Astrocyte (in vitro differentiated cells and primary cell): ENCODE data around the gene LRRC15. TPM values are rescaled to one million over a fixed set of nuclear protein-coding genes. Genes with fewer than 3 reads are reported as not detected.

Experiments
- DNase-seq: peaks from one replicate; pipeline ENCODE4 v3.0.0-alpha.2; 2010; ENCODE audit warnings: low read depth
- FAIRE-seq: peaks from 2 replicates; lab custom pipeline; 2011; peaks lifted over from hg19 to GRCh38; lab: Jason Lieb, UNC
- H2AFZ ChIP-seq: 2 replicates; pipeline ENCODE4 v1.6.0; 2012; ENCODE audit warnings: low read depth, low read length, inconsistent platforms
- H3K27ac ChIP-seq: 2 replicates; pipeline ENCODE4 v1.5.1; 2011; ENCODE audit warnings: low read depth, low read length, inconsistent platforms
- H3K27me3 ChIP-seq: 2 replicates; pipeline ENCODE4 v1.6.0; 2011; ENCODE audit warnings: low read length, inconsistent platforms; ENCODE audit not compliant: insufficient read depth
- H3K36me3 ChIP-seq: 2 replicates; pipeline ENCODE4 v1.5.1; 2011; ENCODE audit warnings: low read length, inconsistent platforms; ENCODE audit not compliant: insufficient read depth
- H3K4me1 ChIP-seq: 2 replicates; pipeline ENCODE4 v1.5.1; 2011; ENCODE audit warnings: low read length, inconsistent platforms; ENCODE audit not compliant: insufficient read depth
- H3K4me2 ChIP-seq: 2 replicates; pipeline ENCODE4 v1.6.0; 2012; ENCODE audit warnings: low read length, inconsistent platforms
- H3K4me3 ChIP-seq: 2 replicates; pipeline ENCODE4 v1.5.1; 2011; ENCODE audit warnings: low read depth, mild to moderate bottlenecking, low read length, inconsistent platforms; ENCODE audit not compliant: insufficient read depth
- H3K79me2 ChIP-seq: 2 replicates; pipeline ENCODE4 v1.6.0; 2012; ENCODE audit warnings: mild to moderate bottlenecking, low read length, inconsistent platforms; ENCODE audit not compliant: insufficient read depth
- H3K9ac ChIP-seq: 2 replicates; pipeline ENCODE4 v1.6.0; 2012; ENCODE audit warnings: mild to moderate bottlenecking, low read length, inconsistent platforms
- H3K9me3 ChIP-seq: 2 replicates; pipeline ENCODE4 v1.5.1; 2012; ENCODE audit warnings: low read depth, mild to moderate bottlenecking, low read length, inconsistent platforms; ENCODE audit not compliant: insufficient read depth
- H4K20me1 ChIP-seq: 2 replicates; pipeline ENCODE4 v1.6.0; 2012; ENCODE audit warnings: low read length, inconsistent platforms; ENCODE audit not compliant: insufficient read depth
- H3K27ac Mint-ChIP-seq: one replicate; pipeline ENCODE4 v1.8.0; 2021; ENCODE audit warnings: mild to moderate bottlenecking, mixed read lengths; ENCODE audit not compliant: unreplicated experiment
- H3K27me3 Mint-ChIP-seq: one replicate; pipeline ENCODE4 v1.8.0; 2021; ENCODE audit warnings: low read depth, mixed read lengths; ENCODE audit not compliant: unreplicated experiment
- H3K36me3 Mint-ChIP-seq: one replicate; pipeline ENCODE4 v1.8.0; 2021; ENCODE audit warnings: low read depth, mixed read lengths; ENCODE audit not compliant: unreplicated experiment
- H3K4me1 Mint-ChIP-seq: one replicate; pipeline ENCODE4 v1.8.0; 2021; ENCODE audit warnings: low read depth, mixed read lengths; ENCODE audit not compliant: unreplicated experiment
- H3K4me3 Mint-ChIP-seq: one replicate; pipeline ENCODE4 v1.8.0; 2021; ENCODE audit warnings: mild to moderate bottlenecking, moderate library complexity, mixed read lengths; ENCODE audit not compliant: unreplicated experiment
- H3K9me3 Mint-ChIP-seq: one replicate; pipeline ENCODE4 v1.8.0; 2021; ENCODE audit warnings: mild to moderate bottlenecking, mixed read lengths; ENCODE audit not compliant: unreplicated experiment
- CTCF ChIP-seq: IDR thresholded peaks from 2 replicates; pipeline ENCODE4 v1.5.1; 2011; ENCODE audit warnings: low read depth, mild to moderate bottlenecking, inconsistent platforms, low read length, moderate library complexity; ENCODE audit not compliant: insufficient read depth
- EZH2 ChIP-seq: IDR thresholded peaks from 2 replicates; pipeline ENCODE4 v1.6.1; 2012; ENCODE audit warnings: mild to moderate bottlenecking, low read length, inconsistent platforms; ENCODE audit not compliant: insufficient read depth
- total RNA-seq: library from RNA; stranded (reverse); gene quantifications from 2 replicates; pipeline ENCODE4 v1.2.1, GENCODE V29; 2021

The LRRC15 gene
- total RNA-seq, 1 donor from 2014 or later = 1.4 TPM

- Histone ChIP-seq H3K27ac (no peak overlapping the region), H3K79me2 (no peaks in the 10 kb centered on the region), H3K27me3 (peaks cover 5% of the 10 kb centered on the region), H3K4me3 (no peak overlapping the region), H4K20me1 (no peaks in the 10 kb centered on the region), H3K9ac (no peak overlapping the region), H3K9me3 (no peaks in the 10 kb centered on the region), H2AFZ (no peak overlapping the region), H3K36me3 (no peaks in the 10 kb centered on the region), H3K4me2 (no peak overlapping the region), H3K4me1 (peaks cover 5% of the 10 kb centered on the region)
- H3K36me3 Mint-ChIP-seq = no peaks in the 10 kb centered on the region
- TF ChIP-seq EZH2 = no peak
- no peak for TF ChIP-seq CTCF
- FAIRE-seq (no peak), DNase-seq (no peak)
- H3K27ac Mint-ChIP-seq = no peak overlapping the region
- peaks cover 1% of the 10 kb centered on the region for H3K4me1 Mint-ChIP-seq
- no peaks in the 10 kb centered on the region for H3K9me3 Mint-ChIP-seq
- H3K4me3 Mint-ChIP-seq = no peak overlapping the region
- H3K27me3 Mint-ChIP-seq = peaks cover 42% of the 10 kb centered on the region
Observed at GRCh38 chr3:194337965-194338753, 31.4 kb downstream of the LRRC15 start.

DNA sequence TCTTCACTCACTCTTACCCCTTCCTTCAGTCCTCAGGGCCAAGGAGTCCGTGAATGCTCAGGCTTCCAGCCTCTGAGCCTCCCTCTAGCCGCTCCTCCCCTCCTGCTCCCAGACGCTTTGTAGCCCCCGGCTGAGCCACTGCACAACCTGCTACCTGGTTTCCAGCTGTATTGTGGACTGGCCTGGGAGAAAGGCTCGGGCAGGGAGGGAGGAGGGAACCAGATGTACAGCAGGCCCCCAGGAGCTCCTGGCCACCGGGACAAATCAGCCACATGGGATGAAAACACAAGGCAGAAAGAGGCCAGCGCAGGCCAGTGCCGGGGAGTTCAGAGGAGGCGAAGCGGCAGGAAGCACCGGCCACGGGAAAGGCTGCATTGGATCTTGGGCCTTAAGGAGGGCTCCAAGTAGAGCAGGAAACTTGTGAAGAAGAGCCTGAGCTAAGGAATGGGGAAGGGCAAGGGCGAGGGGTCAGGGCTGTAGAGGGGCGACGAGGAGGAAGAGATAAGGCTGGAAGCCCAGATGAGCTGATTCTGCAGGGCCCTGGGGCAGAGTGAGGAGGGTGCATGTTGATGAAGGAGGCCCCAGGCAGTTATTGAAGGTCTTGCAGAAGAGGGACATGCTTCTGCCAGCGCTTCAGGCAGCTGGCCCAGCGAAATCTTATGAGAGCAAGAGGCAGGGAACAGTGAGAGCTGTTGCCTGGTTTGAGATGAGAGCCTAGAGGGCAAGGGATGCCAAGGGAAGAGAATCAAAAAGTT, 32.8 kb downstream of the LRRC15 start:
- Histone ChIP-seq H3K4me1 (peaks cover 5% of the 10 kb centered on the region), H3K4me2 (no peak overlapping the region), H3K36me3 (no peaks in the 10 kb centered on the region), H3K9ac (no peak overlapping the region), H3K27ac (no peak overlapping the region), H3K9me3 (no peaks in the 10 kb centered on the region), H2AFZ (no peak overlapping the region), H4K20me1 (no peaks in the 10 kb centered on the region), H3K27me3 (no peaks in the 10 kb centered on the region), H3K4me3 (no peak overlapping the region), H3K79me2 (no peaks in the 10 kb centered on the region)
- Mint-ChIP-seq H3K4me1 (peaks cover 6% of the 10 kb centered on the region), H3K4me3 (no peak overlapping the region), H3K27ac (no peak overlapping the region), H3K27me3 (peaks cover 40% of the 10 kb centered on the region), H3K9me3 (no peaks in the 10 kb centered on the region), H3K36me3 (no peaks in the 10 kb centered on the region)
- FAIRE-seq (no peak), DNase-seq (no peak)
- TF ChIP-seq CTCF (no peak), EZH2 (no peak)
